DMS79 treated with DMSO at 0.1 percent for 48 hours (cell line): Measurements from ENCODE around the gene SLC16A12.

ENCODE experiments used
- DNase-seq: peaks from one replicate; lab custom pipeline; 2025; lab: John Stamatoyannopoulos, UW

The SLC16A12 gene

DNA sequence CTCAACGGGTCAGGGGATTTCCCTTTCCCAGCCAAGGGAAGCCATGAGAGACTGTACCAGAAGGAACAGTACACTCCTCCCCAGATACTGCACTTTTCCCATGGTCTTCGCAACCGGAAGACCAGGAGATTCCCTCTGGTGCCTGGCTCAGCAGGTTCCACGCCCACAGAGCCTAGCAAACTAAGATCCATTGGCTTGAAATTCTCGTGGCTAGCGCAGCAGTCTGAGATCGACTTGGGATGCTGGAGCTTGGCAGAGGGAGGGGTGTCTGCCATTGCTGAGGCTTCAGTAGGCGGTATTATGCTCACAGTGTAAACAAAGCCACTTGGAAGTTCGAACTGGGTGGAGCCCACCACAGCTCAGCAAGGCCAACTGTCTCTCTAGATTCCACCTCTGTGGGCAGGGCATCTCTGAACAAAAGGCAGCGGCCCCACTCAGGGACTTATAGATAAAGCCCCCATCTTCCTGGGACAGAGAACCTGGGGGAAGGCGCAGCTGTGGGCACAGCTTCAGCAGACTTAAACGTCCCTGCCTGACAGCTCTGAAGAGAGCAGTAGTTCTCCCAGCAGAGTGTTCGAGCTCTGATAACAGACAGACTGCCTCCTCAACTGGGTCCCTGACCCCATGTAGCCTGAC lies 29.6 kb downstream of the SLC16A12 start:
- DNase-seq, result no peak

DNA sequence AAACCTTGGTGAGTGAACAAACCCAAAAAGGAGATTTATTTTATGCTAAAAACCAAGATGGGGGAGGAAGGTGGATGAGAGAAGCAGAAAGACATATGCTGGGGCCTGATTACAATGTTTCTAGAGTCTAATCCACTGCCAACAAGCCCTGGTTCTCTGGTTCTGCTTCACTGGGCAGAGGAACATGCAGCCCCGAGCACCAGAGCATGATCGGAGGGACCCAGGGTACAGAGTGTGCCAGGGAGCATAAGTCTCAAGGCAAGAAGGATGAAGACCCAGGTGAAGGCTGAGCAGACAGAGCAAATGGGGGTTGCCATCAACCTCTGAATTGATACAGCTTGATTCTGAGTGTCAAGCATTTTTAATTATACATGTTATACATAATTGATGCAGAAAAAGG lies 30.7 kb downstream of the SLC16A12 start:
- DNase-seq, result no peak

DNA sequence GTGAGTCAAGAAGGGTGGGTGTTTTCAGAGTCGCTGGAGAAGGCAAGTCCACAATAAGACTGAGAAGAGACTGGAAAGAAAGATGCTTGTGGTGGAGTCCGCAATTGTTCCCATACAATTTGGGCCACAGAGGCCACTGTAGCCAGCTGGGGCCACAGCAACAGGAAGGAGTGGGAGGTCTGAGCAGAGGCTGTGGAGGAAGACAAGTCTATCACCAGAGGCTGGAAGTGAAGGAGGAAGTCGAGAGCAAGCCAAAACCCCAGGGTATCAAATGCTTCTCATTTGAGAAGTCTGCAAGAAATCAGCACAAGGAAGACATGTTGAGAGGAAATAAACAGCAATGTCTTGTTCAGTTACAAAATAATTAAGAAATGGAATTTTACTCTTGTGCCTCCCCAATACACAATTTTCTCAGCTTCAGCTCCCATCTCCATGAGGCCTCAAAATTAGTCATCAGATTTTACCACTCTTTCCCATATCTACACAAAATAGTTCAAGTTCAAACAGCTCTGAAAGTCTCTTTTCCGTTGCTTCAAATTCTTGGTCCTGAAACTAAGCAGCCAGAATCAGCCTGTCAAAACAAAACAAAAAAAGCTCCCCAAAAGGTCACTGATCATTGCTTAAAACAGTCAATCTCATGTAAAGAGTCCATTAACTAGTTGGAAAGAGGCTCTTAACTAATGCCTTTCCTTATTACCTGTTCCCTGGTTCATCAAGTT lies 31.6 kb downstream of the SLC16A12 start:
- DNase-seq, result no peak

DNA sequence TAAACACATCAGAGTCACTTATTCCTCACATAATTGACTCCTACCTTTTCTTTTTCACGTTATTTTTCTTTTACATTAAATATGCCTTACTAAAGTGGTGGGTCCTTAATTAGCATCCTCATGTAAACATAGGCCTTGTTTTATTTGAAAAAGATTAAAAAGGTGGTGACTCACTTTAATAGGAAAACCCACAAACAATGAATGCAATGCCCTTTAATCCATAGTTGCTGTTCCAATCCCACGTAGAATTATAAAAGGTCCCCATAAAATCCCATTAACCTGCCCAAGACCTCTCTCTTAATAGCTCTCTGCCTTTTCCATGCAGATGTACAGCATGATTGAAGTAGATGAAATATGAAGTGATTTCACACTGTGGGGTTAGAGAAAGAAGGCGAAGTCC lies 32.2 kb downstream of the SLC16A12 start:
- no peak for DNase-seq

DNA sequence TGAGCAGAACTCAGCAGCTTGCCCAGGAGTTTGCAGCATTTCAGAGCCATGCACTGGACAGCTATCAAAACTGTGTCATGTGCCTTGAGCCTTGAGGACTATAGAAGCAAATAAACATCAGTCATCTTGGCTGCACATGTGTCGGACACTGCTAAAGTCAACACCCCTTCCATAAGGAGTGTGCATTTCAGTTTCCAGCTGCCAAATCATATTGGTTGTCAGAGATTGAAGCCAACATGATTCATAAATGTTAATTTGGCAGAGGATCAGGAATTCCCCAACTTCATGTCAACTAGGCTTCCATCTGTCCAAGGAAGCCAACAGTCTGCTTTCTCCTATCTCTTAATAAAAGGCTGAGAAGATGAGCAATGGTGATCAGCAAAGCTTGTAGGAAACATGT lies 32.8 kb downstream of the SLC16A12 start:
- DNase-seq, result no peak

DNA sequence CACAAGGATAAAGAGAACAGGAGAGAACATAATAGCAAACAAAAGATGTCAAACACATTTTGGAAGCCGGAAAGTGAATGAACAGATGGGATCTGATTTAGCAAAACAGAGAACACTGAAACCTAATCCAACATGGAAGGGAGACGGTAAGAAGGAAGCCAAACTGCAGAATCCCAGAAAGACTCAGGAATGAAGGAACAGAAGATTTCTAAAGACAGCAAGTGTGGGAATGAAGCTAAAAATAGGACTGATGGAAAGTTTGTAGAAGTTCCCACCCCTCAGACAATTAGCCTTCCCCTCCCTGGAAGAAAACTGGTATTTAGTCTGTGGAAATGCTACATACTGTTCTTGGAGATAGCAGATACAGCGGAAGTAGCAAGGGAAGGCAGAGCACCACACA lies 40.8 kb downstream of the SLC16A12 start:
- DNase-seq, result no peak

DNA sequence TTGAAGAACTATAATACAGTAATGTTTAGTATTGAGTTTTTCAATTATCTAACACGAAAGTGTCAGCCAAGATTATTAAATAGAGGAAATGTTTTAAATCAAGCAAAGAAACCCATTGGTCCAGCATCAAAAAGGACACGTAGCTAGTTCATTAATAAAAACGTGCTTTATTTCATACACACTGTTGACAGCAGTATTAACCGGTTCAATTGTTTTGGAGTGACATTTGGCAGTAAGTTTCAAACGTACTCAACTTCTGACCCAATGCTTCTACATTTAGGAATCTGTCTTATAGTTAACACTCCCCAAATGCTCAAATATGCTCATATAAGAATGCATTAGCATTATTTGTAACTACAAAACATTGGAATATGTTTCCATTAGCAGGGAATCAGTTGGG lies 41.3 kb downstream of the SLC16A12 start:
- DNase-seq, result no peak

DNA sequence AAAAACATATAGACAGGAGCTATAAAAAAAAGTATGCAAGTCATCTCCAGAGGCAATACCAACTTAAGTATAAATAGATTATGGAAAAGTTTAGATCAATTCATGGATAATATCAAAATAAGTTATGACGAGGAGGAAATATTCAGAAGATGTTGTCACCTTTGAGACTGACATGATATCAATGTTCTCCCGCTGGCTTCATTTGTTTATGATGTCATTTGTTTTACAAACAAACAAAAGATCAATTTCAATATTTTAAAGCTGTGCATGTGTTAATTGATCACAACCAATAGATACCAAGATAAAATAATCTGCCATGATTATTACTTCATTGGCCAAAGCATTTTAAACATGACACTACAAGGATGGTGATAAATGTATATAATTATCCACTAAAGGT lies 43.5 kb downstream of the SLC16A12 start:
- DNase-seq, result no peak

DNA sequence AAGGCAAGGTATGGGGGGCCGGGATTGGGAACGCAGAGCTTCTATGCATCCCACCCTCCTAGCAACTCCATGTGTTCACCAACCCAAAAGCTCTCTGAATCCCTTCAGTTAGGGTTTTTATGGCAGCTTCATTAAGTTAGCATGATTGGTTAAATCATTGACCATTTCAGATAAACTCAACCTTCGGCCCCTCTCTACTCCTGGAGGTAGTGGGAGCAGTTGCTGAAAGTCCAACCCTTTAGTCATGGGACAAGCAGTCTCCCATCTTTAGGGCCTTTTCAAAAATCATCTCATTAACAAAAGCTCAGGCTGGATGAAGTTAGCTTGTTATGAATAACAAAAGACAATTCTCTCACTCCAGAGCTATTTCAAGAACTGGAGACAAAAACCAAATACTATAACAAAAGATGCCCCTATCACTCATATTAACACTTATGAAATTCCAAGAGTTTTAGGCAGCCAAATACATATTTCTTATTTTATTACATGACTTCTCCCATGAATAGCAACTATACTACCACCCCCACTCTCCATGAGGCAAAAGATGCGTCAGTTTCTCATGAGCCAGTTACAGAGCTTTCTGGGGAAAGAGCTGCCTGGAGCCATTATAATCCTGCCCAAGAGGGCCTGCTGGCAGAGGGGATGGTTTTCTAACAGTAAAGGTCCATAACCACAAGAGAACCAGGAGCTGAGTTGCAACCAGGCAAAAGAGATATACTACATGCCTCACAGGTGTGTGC lies 44.6 kb downstream of the SLC16A12 start:
- no peak for DNase-seq

DNA sequence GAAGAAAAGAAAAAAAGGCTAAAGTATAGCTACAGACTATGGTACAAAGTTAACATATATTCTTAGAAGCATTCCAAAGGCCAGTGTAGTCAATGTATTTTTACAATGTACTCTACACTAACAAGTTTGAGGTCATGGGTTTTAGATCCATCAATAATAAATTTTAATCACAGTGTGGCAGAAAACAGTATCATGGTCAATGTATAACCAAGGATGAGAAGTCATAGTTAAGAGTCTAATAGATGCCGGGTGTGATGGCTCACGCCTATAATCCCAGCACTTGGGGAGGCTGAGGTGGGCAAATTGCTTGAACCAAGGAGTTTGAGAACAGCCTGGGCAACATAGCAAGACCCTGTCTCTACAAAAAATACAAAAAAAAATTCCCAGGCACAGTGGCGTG lies 53.1 kb downstream of the SLC16A12 start:
- DNase-seq, result no peak

DNA sequence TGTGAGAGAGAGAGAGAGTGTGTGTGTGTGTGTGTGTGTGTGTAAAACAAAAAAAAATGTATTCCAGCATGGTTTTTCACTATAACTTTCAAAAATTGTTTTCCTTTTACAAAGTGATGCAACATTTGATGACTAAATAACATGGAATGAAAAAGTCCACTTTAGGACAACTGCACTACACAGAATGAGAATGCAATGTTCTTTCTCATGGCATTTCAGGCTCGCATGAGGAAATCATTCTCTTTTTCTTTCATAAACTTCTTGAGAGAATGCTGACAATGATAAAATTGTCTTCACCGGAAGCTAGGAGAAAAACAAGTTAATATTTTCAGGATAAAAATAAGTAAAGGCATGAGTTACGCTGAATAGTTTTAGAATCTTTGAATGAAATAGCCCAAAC lies 53.7 kb downstream of the SLC16A12 start:
- DNase-seq, result no peak

DNA sequence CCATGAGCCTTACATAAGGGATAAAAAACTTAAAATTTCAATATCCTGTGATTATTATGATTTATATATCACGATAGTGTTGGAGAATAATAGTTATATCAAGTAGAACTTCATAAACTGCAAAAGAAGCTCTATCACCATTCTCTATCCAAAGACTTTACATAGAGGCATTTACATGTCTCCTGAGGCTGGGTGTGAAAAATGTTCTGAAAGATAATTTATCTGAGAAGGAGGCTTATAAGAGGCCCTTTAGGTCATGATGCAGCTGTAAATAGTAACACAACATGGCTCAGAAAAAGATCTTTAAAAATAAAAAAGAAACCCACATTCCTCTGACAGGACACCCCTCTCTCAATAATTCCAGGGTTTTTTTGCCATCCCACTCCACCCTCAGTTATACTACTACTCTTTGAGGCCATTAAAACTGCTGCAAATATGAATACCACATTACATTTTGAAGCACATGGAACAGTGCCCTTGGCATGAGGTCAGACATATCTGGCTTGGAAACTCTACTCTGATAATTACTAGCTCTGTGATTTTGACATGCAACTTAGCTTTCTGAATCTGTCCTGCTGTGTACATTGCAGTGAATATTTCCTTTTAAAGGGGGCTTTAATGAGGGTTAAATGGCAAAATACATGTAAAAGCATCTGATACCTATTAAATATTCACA lies 55.5 kb downstream of the SLC16A12 start:
- DNase-seq, result no peak

DNA sequence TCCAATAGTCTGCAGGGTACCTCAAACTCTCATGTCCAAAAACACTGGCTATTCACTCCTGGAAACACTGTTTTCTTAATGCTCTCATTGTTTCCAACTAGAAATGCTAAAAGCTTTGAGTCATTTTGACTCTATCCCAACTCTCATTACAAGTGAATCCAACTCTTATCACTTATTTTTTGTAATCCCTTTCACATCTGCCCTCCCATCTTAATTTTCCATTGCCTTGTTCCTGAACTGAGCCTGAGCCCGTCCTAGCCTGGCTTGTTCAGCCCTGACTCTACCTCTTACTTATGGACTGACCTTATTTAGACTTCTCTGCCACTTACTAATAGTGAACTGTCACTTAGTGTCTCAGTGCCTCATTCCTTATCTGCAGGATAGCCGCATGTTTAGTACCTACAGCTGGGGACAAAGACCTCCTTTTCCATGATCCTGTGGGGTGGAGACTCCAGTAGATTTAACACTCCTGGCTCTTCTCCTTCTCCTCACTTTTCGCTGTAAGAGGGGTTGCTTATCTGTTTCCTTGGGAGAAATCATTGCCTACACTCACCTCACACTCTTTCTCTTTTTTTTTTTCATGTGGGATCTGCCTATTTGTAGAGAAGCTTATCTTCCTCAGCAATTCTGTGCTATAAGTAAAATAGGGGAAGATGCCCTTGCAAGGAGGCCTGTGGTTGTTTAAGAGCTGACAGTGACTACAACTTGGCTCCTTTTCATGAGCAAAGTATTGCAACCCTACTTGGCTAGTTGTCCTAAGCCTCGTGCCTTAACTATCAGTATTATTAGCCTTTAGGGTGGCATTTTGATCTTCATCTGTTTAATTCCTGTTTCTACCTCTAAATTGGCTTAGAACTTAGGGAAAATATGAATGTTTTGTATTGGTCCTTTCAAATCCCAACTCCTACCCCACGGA lies 56.4 kb downstream of the SLC16A12 start:
- no peak for DNase-seq

DNA sequence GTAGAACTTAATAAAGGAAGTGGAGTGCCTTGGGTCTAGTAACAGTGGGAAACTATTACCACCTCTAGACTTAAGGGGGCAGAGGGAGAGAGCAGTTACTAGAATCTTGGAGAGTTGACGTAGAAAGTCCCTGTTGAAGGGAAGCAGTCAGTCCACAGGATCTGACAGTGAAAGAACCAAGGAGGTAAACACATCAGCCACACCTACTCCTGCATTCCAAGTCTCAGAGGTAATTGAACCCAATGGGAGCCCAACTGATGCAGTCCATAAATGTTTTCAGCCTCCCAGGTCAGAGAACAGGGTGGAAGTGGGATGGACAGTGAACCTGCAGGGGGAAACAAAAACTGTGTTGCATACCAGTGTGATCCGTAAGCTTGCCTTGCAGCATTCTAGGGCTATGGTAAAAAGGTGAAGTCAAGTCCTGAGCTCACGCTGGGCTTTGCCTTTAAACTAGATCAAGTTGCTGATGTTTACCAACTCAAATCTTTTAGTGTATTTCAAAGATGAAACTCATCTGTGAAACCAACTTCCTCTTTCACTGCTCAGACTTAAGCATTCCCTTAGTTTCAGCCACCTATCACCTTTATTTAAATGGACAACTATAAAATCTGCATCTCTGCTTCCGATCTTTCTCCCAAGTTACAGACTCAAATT lies 57.2 kb downstream of the SLC16A12 start:
- DNase-seq, result no peak

DNA sequence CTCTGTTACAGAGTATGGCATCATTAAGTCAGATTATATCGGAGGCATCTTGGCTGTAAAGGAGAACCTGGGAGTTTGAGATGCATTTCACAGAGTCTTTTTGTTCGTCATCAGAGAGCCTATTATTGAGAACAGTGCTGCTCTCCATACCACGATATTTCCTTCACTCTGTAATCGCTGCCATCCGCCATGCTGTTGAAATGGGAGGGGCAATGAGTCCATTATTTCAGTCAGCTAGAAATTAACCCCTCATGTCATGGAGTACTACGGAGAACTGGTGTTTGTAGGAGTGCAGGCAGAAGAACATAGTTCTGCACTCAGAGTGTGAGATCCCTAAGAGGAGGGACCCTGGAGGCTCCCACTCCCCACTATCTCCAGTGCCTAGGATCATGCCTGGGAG lies 59.2 kb downstream of the SLC16A12 start:
- no peak for DNase-seq

DNA sequence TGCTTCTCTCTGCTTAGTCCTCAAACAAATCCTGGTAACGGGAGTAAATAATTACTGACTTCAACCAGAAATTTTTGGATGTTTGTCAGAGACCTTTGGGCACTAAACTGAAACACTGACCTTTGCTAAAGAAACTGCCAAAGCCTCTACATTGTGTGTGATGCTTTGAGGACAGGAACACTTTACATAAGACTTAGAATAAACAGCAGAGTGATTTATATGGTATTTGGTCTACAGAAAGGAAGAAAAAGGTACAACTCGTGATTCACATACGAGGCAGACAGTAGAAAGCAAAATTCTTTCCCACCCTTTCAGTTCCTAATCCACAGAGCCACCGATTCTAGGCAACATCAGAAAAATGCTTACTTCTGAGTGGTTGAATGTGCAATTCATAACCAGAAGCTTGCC lies 59.8 kb downstream of the SLC16A12 start:
- no peak for DNase-seq

DNA sequence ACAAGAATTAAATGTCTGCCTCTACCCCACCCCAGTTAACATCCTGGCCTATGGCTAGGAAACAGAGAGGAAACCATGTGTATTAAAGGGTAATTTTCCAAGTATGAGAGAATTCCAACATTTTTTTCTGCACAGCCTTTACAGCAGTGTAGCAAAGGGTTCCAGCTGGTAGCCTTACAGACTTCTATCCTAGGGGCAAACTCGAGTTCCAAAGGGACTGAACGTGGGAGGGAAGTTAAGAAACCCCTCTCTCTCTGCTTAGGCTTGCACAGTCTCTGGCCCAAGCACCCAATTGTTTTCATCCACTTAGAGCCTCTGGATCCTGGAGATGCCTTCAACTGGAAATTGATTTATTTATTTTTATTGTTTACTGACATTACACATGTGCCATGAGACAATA lies 60.3 kb downstream of the SLC16A12 start:
- no peak for DNase-seq

DNA sequence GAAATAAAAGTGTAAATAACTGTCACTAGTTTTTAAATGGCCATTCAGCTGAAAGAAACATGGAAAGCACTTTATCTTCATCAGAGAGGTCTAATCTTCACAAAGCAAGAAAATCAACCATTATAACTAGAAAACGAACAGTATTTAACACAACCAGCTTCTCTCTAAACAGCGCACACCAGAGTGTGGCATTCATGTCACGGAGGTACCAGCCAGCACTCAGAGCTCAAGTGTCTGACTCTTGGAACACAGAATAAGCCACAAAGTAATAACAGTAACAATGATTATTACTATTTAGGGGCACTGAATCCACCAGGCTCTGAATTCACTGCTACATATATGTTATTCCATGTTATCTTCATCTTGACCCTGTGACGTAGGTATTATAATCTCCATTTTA lies 60.9 kb downstream of the SLC16A12 start:
- DNase-seq, result no peak

DNA sequence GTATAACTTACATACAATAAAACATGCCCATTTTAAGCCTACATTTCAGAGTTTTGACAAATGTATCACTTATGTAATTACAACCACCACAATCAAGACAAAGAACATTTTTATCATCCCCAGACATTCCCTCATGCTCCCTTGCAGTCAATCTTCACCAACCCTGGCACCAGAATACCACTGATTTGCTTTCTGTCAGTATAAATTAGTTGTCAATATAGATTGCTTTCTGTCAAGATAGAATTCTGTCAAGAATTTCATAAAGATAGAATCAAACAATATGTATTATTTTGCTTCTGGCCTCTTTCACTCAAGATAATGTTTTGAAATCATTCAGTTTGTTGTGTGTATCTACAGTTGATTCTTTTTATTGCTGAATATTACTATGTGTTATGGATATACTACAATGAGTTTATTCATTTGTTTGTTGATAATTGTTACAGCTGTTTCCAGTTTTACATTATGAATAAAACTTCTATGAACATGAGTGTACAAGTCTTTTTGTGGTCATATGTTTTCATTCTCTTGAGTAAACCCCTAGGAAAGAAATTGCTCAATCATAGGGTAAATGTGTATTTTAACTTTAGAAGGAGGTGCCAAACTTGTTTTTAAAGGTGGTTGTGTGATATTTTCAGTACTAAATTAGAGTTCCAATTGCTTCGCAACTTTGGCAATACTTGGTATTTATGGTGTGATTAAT lies 64.1 kb downstream of the SLC16A12 start:
- DNase-seq, result no peak

DNA sequence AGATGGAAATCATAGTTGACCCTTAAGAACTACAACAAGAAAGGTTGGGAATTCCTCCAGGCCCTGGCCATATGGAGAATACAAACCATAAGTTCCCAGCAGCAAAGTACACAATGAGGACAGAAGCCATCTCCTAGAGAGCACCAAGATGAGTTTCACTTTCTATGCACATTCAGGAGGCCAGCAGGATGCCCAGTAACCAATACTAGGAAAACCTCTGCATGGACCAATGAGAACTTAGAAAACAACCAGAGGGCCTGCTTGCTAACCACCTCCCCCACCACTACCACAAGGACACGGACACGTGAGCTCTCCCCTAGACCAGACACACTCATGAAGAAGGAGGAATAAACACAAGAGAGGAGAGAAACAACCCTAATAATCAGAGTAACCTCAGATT lies 64.8 kb downstream of the SLC16A12 start:
- DNase-seq, result no peak

DNA sequence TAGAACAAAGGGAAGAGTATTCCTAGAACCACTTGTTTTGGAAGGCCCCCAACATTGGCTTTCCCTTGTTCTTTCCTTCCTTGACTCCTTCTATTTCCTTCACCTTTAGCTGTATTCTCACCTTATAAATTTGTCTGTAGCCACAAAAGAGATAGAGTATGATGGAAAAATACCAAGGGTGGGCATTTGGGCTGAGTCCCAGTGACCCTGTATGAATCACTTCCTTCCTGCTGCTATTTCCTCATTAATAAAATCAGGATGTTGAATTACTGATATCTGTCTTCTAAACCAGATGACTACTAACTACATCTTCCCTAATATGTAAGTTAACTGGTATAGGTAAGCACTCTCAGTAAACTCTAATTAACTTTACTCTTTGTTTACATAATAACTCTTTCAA lies 65.9 kb downstream of the SLC16A12 start:
- DNase-seq, result no peak
